ENCODE measurements around the gene NDUFA12. TPM values are rescaled to one million over a fixed set of nuclear protein-coding genes. Genes with fewer than 3 reads are reported as not detected.
"Not testable (repeated sequence)": the region's sequence is repeated elsewhere in the genome, so short reads cannot be mapped to it uniquely, and the experiment has no call there.

NDUFA12 gene
- total and polyA plus RNA-seq, 12 donors = 254 to 710 (median 341) TPM

- intact Hi-C loops (cut with DNase I) = no loop called here
- Histone ChIP-seq H3K27ac (no peak overlapping the region), H3K36me3 (peaks cover 0 to 77% (median 19%) of the 10 kb centered on the region in 9 donors), H3K4me3 (no peak overlapping the region), H3K9me3 (no peaks in the 10 kb centered on the region), H3K4me1 (peaks cover 0 to 20% (median 0%) of the 10 kb centered on the region in 9 donors), H3K27me3 (no peaks in the 10 kb centered on the region)
- no peak for DNase-seq
- TF ChIP-seq, protein P1, sequence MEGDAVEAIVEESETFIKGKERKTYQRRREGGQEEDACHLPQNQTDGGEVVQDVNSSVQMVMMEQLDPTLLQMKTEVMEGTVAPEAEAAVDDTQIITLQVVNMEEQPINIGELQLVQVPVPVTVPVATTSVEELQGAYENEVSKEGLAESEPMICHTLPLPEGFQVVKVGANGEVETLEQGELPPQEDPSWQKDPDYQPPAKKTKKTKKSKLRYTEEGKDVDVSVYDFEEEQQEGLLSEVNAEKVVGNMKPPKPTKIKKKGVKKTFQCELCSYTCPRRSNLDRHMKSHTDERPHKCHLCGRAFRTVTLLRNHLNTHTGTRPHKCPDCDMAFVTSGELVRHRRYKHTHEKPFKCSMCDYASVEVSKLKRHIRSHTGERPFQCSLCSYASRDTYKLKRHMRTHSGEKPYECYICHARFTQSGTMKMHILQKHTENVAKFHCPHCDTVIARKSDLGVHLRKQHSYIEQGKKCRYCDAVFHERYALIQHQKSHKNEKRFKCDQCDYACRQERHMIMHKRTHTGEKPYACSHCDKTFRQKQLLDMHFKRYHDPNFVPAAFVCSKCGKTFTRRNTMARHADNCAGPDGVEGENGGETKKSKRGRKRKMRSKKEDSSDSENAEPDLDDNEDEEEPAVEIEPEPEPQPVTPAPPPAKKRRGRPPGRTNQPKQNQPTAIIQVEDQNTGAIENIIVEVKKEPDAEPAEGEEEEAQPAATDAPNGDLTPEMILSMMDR (IDR thresholded peaks at IDR 0.05) = no peak
- 88% methylated on average over 3 of the region's 3 CpGs for WGBS, 2 donors
- no peak for ATAC-seq
Observed at GRCh38 chr12:94990222-94990621, 13.3 kb downstream of the NDUFA12 start.

GRCh38 chr12:94988471-94988870 lies 15.0 kb downstream of the NDUFA12 start:
- 62 to 73% methylated on average over 6 of the region's 6 CpGs for WGBS, 2 donors

GRCh38 chr12:94987801-94988200 lies 15.7 kb downstream of the NDUFA12 start:
- H3K27ac ChIP-seq = no peak overlapping the region
- H3K36me3 ChIP-seq = peaks cover 0 to 67% (median 21%) of the 10 kb centered on the region in 9 donors
- TF ChIP-seq, protein P1 (IDR thresholded peaks at IDR 0.05) = no peak
- intact Hi-C loops (cut with DNase I) = loop anchor here in 1 of 10 donors (10.0 kb wide), 1 partner anchor 443 kb away; no protein-coding TSS in a partner anchor
- H3K9me3 ChIP-seq = no peaks in the 10 kb centered on the region
- H3K4me1 ChIP-seq = peaks cover 0 to 16% (median 0%) of the 10 kb centered on the region in 9 donors
- H3K27me3 ChIP-seq = no peaks in the 10 kb centered on the region
- no peak for DNase-seq
- no peak overlapping the region for H3K4me3 ChIP-seq
- no peak for ATAC-seq
- WGBS, 2 donors = 49 to 59% methylated on average over 2 of the region's 2 CpGs

More at GRCh38 chr12:94988471-94988870, 15.0 kb downstream of the NDUFA12 start:
- no peak overlapping the region for H3K4me3 ChIP-seq
- no peak overlapping the region for H3K27ac ChIP-seq
- TF ChIP-seq, protein P1 (IDR thresholded peaks at IDR 0.05) = no peak
- intact Hi-C loops (cut with DNase I) = loop anchor here in 1 of 10 donors (10.0 kb wide), 1 partner anchor 444 kb away; no protein-coding TSS in a partner anchor
- DNase-seq (no peak), ATAC-seq (no peak)
- H3K27me3 ChIP-seq = no peaks in the 10 kb centered on the region
- H3K4me1 ChIP-seq = peaks cover 0 to 12% (median 0%) of the 10 kb centered on the region in 9 donors
- peaks cover 0 to 67% (median 26%) of the 10 kb centered on the region in 9 donors for H3K36me3 ChIP-seq
- H3K9me3 ChIP-seq = no peaks in the 10 kb centered on the region

GRCh38 chr12:94987076-94987669 lies 16.3 kb downstream of the NDUFA12 start:
- peaks cover 0 to 61% (median 21%) of the 10 kb centered on the region in 9 donors for H3K36me3 ChIP-seq
- WGBS, 2 donors = 93% methylated on average over 8 of the region's 8 CpGs
- DNase-seq (no peak), ATAC-seq (no peak)
- TF ChIP-seq, protein P1 (IDR thresholded peaks at IDR 0.05) = no peak
- peaks cover 0 to 20% (median 3%) of the 10 kb centered on the region in 9 donors for H3K4me1 ChIP-seq
- H3K27ac ChIP-seq = no peak overlapping the region
- H3K27me3 ChIP-seq = no peaks in the 10 kb centered on the region
- H3K9me3 ChIP-seq = no peaks in the 10 kb centered on the region
- no peak overlapping the region for H3K4me3 ChIP-seq
- intact Hi-C loops (cut with DNase I) = loop anchor here in 1 of 10 donors (10.0 kb wide), 1 partner anchor 442 kb away; no protein-coding TSS in a partner anchor

- H3K27ac ChIP-seq, H3K9me3 ChIP-seq, H3K4me3 ChIP-seq, DNase-seq, ATAC-seq, H3K27me3 ChIP-seq: not testable (repeated sequence)
- intact Hi-C loops (cut with DNase I) = loop anchor here in 1 of 10 donors (10.0 kb wide), 1 partner anchor 440 kb away; no protein-coding TSS in a partner anchor
- H3K4me1 ChIP-seq = peaks cover 0 to 20% (median 7%) of the 10 kb centered on the region in 9 donors
- peaks cover 0 to 40% (median 12%) of the 10 kb centered on the region in 9 donors for H3K36me3 ChIP-seq
- 85 to 86% methylated on average over 9 of the region's 9 CpGs for WGBS, 2 donors
Observed at GRCh38 chr12:94985099-94985498, 18.4 kb downstream of the NDUFA12 start.

All from heart right ventricle (tissue), 16 donors.